Stomach smooth muscle (tissue), 2 donors: Measurements from ENCODE around the gene ARHGAP21.

Experiments
- H3K27ac ChIP-seq: one replicate; pipeline ENCODE4 v1.7.0; 2013; ENCODE audit warnings: mild to moderate bottlenecking, low read length, inconsistent platforms
- H3K27me3 ChIP-seq, 2 donors: one replicate each; pipeline ENCODE4 v1.7.0; 2013; ENCODE audit warnings: low read length in 2 of 2; ENCODE audit not compliant: insufficient read depth in 2 of 2, control insufficient read depth in 1 of 2
- H3K36me3 ChIP-seq, 2 donors: one replicate each; pipeline ENCODE4 v1.7.0; 2013; ENCODE audit warnings: low read length in 2 of 2; ENCODE audit not compliant: control insufficient read depth in 2 of 2, insufficient read depth in 2 of 2
- H3K4me1 ChIP-seq: one replicate; pipeline ENCODE4 v1.7.0; 2013; ENCODE audit warnings: low read length; ENCODE audit not compliant: control insufficient read depth, insufficient read depth
- H3K4me3 ChIP-seq, 2 donors: one replicate each; pipeline ENCODE4 v1.7.0; 2013; ENCODE audit warnings: low read length in 2 of 2
- H3K9ac ChIP-seq, 2 donors: one replicate each; pipeline ENCODE4 v1.7.0; 2013; ENCODE audit warnings: low read length in 2 of 2, mild to moderate bottlenecking in 1 of 2
- H3K9me3 ChIP-seq, 2 donors: one replicate each; pipeline ENCODE4 v1.7.0; 2013; ENCODE audit warnings: low read length in 2 of 2; ENCODE audit not compliant: control insufficient read depth in 2 of 2
- donor health status: healthy.
- donor health status: Pancreatic carcinoma.

Gene ARHGAP21

GRCh38 chr10:24605141-24605540 is 118.5 kb downstream of the ARHGAP21 start:
- Histone ChIP-seq H3K4me1 (no peaks in the 10 kb centered on the region), H3K9ac (no peak overlapping the region), H3K9me3 (no peaks in the 10 kb centered on the region), H3K36me3 (peaks cover 12 to 14% of the 10 kb centered on the region in 2 donors), H3K4me3 (no peak overlapping the region), H3K27me3 (no peaks in the 10 kb centered on the region), H3K27ac (no peak overlapping the region)

GRCh38 chr10:24603333-24603732 is 120.4 kb downstream of the ARHGAP21 start:
- no peaks in the 10 kb centered on the region for H3K9me3 ChIP-seq
- no peak overlapping the region for H3K4me3 ChIP-seq
- peaks cover 19 to 23% of the 10 kb centered on the region in 2 donors for H3K36me3 ChIP-seq
- no peak overlapping the region for H3K27ac ChIP-seq
- no peak overlapping the region for H3K9ac ChIP-seq
- no peaks in the 10 kb centered on the region for H3K27me3 ChIP-seq
- no peaks in the 10 kb centered on the region for H3K4me1 ChIP-seq

GRCh38 chr10:24597961-24598360 is 125.7 kb downstream of the ARHGAP21 start:
- no peaks in the 10 kb centered on the region for H3K4me1 ChIP-seq
- no peak overlapping the region for H3K9ac ChIP-seq
- no peaks in the 10 kb centered on the region for H3K27me3 ChIP-seq
- H3K27ac ChIP-seq, result no peak overlapping the region
- H3K9me3 ChIP-seq, result no peaks in the 10 kb centered on the region
- H3K4me3 ChIP-seq, result no peak overlapping the region
- peaks cover 39 to 42% of the 10 kb centered on the region in 2 donors for H3K36me3 ChIP-seq

GRCh38 chr10:24597426-24597825 is 126.3 kb downstream of the ARHGAP21 start:
- Histone ChIP-seq H3K9ac (no peak overlapping the region), H3K9me3 (no peaks in the 10 kb centered on the region), H3K36me3 (peaks cover 38 to 39% of the 10 kb centered on the region in 2 donors), H3K4me3 (no peak overlapping the region), H3K4me1 (no peaks in the 10 kb centered on the region), H3K27ac (no peak overlapping the region), H3K27me3 (no peaks in the 10 kb centered on the region)

GRCh38 chr10:24596217-24596930 is 127.3 kb downstream of the ARHGAP21 start:
- peaks cover 41 to 44% of the 10 kb centered on the region in 2 donors for H3K36me3 ChIP-seq
- no peak overlapping the region for H3K27ac ChIP-seq
- no peaks in the 10 kb centered on the region for H3K9me3 ChIP-seq
- no peak overlapping the region for H3K9ac ChIP-seq
- no peaks in the 10 kb centered on the region for H3K27me3 ChIP-seq
- H3K4me3 ChIP-seq, result no peak overlapping the region
- no peaks in the 10 kb centered on the region for H3K4me1 ChIP-seq

GRCh38 chr10:24590697-24591457 is 132.8 kb downstream of the ARHGAP21 start:
- Histone ChIP-seq H3K4me3 (no peak overlapping the region), H3K4me1 (no peaks in the 10 kb centered on the region), H3K9me3 (no peaks in the 10 kb centered on the region), H3K9ac (no peak overlapping the region), H3K27ac (no peak overlapping the region), H3K36me3 (peaks cover 27 to 55% of the 10 kb centered on the region in 2 donors), H3K27me3 (no peaks in the 10 kb centered on the region)

GRCh38 chr10:24589265-24589664 is 134.4 kb downstream of the ARHGAP21 start:
- no peaks in the 10 kb centered on the region for H3K27me3 ChIP-seq
- H3K9ac ChIP-seq, result no peak overlapping the region
- H3K4me3 ChIP-seq, result no peak overlapping the region
- no peaks in the 10 kb centered on the region for H3K4me1 ChIP-seq
- H3K36me3 ChIP-seq, result peaks cover 24 to 43% of the 10 kb centered on the region in 2 donors
- H3K27ac ChIP-seq, result no peak overlapping the region
- H3K9me3 ChIP-seq, result no peaks in the 10 kb centered on the region

GRCh38 chr10:24579906-24580305 is 143.8 kb downstream of the ARHGAP21 start:
- no peak overlapping the region for H3K9ac ChIP-seq

GRCh38 chr10:24579448-24579847 is 144.2 kb downstream of the ARHGAP21 start:
- no peak overlapping the region for H3K27ac ChIP-seq
- H3K4me3 ChIP-seq, result no peak overlapping the region
- no peak overlapping the region for H3K9ac ChIP-seq
- H3K36me3 ChIP-seq, result no peaks in the 10 kb centered on the region
- no peaks in the 10 kb centered on the region for H3K9me3 ChIP-seq
- no peaks in the 10 kb centered on the region for H3K4me1 ChIP-seq
- H3K27me3 ChIP-seq, result no peaks in the 10 kb centered on the region

More at GRCh38 chr10:24579906-24580305, 143.8 kb downstream of the ARHGAP21 start:
- Histone ChIP-seq H3K36me3 (no peaks in the 10 kb centered on the region), H3K27me3 (no peaks in the 10 kb centered on the region), H3K4me1 (no peaks in the 10 kb centered on the region), H3K4me3 (no peak overlapping the region), H3K27ac (no peak overlapping the region), H3K9me3 (no peaks in the 10 kb centered on the region)

- H3K4me3 ChIP-seq, result no peak overlapping the region
- H3K36me3 ChIP-seq, result no peaks in the 10 kb centered on the region
- no peaks in the 10 kb centered on the region for H3K9me3 ChIP-seq
- no peak overlapping the region for H3K9ac ChIP-seq
- H3K4me1 ChIP-seq, result no peaks in the 10 kb centered on the region
- H3K27me3 ChIP-seq, result no peaks in the 10 kb centered on the region
- H3K27ac ChIP-seq, result no peak overlapping the region
These were observed 148.1 kb downstream of the ARHGAP21 start for GRCh38 chr10:24575481-24576002.
